Measurements from ENCODE around the gene IFT27. TPM values are rescaled to one million over a fixed set of nuclear protein-coding genes. Genes with fewer than 3 reads are reported as not detected.
A peak's percentile ranks its signal among the peaks of the same experiment; 100 is the strongest.

The IFT27 gene
- total RNA-seq: 10 to 100 TPM; 27.6 to 28.1 TPM
- long read RNA-seq, transcript IFT27-205 (7 exons, 1,095 nt): major isoform, 6 of 8 reads
- long read RNA-seq, partial matches to known transcripts: 0 of 8 reads
- long read RNA-seq, other reads (novel, unspliced or antisense): 2 of 8 reads

- intact Hi-C loops (cut with DNase I): loop anchor here in 1 of 2 donors (10.0 kb wide), 1 partner anchor 231 kb away; no protein-coding TSS in a partner anchor
- ATAC-seq (peak; percentile 97 to 99), DNase-seq (peak; percentile 99)
These were observed at the start of gene IFT27 for GRCh38 chr22:36775964-36776669. TSS of gene IFT27 (minus strand) at chr22:36776119. CDS start at chr22:36775707, 412 bp downstream.

DNA sequence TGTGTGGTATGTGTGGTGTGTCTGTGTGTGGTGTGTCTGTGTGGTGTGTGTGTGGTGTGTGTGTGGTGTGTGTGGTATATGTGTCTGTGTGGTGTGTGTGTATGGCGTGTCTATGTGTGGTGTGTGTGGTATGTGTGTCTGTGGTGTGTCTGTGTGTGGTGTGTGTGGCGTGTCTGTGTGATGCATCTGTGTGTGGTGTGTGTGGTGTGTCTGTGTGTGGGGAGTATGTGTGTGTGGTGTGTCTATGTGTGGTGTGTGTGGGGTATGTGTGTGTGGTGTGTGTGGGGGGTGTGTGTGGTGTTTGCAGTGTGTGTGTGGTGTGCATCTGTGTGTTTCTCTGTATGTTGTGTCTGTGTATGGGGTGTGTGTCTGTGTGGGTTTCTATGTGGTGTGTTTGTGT is 48.7 kb upstream of the IFT27 start:
- DNase-seq (no peak), ATAC-seq (no peak)
- intact Hi-C loops (cut with DNase I): no loop called here

DNA sequence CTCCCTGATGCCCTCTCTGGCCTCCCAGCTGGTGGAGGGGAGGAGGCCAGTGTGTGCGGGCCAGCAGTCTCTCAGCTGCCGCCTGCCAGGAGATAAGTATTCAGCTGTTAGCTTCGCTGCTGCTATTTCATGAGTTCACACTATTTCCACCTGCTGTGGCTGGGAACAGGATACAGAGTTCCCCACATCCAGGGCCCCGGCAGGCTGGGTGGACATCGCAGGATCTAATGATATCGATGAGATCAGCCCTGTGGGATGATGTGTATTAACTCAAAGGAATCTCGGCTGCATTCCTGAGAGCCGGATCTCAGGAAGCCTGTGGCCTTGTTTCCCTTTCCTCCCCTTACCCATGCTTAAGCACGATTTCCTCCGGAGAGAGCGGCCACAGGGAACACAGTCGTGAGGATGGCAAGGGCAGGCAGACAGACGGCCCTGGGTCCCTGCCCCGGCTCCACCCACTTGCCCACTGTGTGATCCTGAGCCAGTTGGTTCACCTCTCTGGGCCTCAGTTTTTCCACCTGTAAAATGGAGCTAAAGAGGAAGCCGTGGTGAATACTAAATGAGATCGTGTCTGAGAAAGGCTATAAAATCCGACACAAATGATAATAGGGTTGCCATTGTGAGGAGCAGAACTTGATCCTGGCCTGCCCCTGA is 47.4 kb upstream of the IFT27 start:
- no peak for DNase-seq
- intact Hi-C loops (cut with DNase I): no loop called here
- ATAC-seq: peak in 1 of 2 donors; percentile 25

DNA sequence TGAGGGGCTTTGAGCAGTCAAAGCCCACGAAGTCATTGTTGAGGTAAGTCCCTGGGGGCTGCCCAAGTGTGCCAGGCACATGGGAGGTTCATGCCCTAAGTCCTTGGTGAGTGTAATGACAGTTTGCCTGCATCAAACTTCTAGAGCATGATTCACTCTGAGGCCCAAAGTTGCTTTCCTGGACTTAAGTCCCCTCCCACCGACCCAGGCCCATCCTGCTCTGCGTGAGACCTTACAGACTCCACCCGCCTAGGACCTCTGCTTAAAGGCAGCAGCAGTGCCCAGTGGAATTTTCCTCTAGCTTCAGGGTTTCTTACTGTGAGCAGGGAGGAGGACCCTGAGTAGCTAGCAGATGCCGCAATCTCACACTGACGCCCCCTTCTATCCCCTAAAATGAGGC is 46.7 kb upstream of the IFT27 start:
- ATAC-seq (no peak), DNase-seq (no peak)
- intact Hi-C loops (cut with DNase I): no loop called here

GRCh38 chr22:36819112-36819511 is 43.2 kb upstream of the IFT27 start:
- DNase-seq (no peak), ATAC-seq (no peak)
- intact Hi-C loops (cut with DNase I): no loop called here

GRCh38 chr22:36818010-36818642 is 42.2 kb upstream of the IFT27 start:
- ATAC-seq: no peak
- no peak for DNase-seq
- intact Hi-C loops (cut with DNase I): no loop called here

GRCh38 chr22:36817525-36817848 is 41.6 kb upstream of the IFT27 start:
- intact Hi-C loops (cut with DNase I): no loop called here
- DNase-seq (no peak), ATAC-seq (no peak)

- ATAC-seq: peak; percentile 87 to 89
- peak; percentile 27 for DNase-seq
These were observed 41.0 kb upstream of the IFT27 start, which contains the start of gene PVALB for GRCh38 chr22:36816636-36817524. TSS of gene PVALB (minus strand) at chr22:36817035. CDS start at chr22:36817005, 30 bp downstream.

DNA sequence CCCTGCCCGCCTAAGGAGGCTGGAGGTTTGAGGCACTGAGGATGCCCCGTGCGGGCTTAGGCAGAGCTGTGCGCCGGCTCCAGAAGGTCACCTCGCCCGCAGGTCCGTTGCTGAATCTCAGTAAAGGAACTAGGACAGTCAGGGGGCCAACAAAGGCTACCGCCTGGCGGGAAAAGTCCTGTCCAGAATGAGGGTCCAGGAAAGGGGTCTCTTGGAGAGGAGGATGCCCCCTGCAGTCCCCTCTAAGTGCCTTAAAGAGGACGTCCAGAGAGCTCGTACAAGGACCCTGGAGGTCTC is 40.4 kb upstream of the IFT27 start:
- ATAC-seq (no peak), DNase-seq (no peak)
- intact Hi-C loops (cut with DNase I): no loop called here

More at GRCh38 chr22:36816636-36817524, 41.0 kb upstream of the IFT27 start, which contains the start of gene PVALB:
- intact Hi-C loops (cut with DNase I): no loop called here

GRCh38 chr22:36815558-36816338 is 39.8 kb upstream of the IFT27 start:
- no peak for ATAC-seq
- intact Hi-C loops (cut with DNase I): no loop called here
- DNase-seq: no peak

- intact Hi-C loops (cut with DNase I): no loop called here
- ATAC-seq (no peak), DNase-seq (no peak)
These were observed 38.9 kb upstream of the IFT27 start for GRCh38 chr22:36814801-36815200.

- intact Hi-C loops (cut with DNase I): no loop called here
- no peak for ATAC-seq
- DNase-seq: no peak
These were observed 35.3 kb upstream of the IFT27 start for GRCh38 chr22:36811094-36811800.

DNA sequence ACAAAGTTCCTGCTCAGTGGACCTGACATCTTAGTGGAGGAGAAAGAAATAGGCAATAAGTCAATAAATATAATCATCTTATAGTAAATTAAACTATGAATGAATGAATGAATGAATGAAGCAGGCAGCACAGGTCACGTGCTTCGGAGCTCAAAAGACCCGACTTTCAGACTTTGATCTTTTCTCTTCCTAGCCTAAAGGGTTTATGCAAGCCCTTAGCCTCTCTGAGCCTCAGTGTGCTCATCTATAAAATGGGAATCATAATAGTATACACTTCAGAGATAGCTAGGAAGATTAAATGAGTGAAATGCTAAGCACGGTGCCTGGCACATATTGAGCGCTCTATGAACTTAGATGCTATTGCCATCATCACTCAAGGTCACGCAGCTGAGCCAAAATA is 33.4 kb upstream of the IFT27 start:
- ATAC-seq (no peak), DNase-seq (no peak)
- intact Hi-C loops (cut with DNase I): no loop called here

DNA sequence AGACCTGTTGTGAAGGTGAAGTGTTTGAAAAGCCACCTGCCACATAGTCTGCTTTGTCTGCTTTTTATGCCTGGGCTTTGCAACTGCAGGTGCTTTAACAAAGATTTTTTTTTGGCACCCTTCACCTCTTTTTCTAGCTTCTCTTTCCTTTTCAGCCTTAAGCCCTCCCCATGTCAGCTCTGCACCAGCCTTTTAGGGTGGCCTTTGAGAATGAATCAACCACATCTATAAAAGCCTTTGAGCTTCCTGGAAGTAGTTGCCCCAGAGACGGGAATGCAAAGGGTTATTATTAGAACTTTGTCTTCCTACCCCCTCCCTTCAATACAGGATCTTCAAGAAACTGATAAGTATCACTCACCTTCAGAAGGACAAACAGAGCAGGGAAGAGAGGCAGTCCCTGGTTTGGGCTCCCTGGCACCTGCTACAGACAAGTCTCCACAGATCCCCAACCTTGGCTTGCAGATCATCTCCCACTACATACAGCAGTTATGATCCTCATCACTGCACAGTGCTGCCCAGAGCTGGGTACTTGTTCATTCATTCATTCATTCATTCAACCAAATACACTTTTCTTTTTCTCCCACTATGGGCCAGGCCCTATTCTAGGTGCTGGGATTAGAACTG is 32.9 kb upstream of the IFT27 start:
- no peak for DNase-seq
- ATAC-seq: no peak
- intact Hi-C loops (cut with DNase I): no loop called here

- DNase-seq (no peak), ATAC-seq (no peak)
- intact Hi-C loops (cut with DNase I): no loop called here
These were observed 31.7 kb upstream of the IFT27 start for GRCh38 chr22:36807627-36808026.

DNA sequence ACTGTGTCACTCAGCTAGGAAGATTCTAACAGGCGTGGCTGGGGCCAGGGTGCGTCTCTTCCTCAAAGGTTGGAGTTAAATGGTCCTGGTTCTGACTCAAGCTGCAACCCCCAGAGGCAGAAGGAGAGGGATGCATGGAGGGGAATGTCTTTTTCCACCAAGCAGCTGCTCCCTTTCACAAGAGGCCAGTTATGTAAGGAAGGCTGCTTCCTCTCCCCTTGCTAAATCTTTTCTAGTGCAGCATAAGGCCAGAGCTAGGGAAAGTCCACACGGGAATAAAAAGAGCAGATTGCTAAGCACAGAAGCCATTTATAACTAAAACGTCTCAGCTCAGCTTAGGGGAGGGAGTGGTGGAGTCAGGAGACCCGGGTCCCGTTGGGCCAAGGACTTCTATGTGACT is 30.9 kb upstream of the IFT27 start:
- DNase-seq: no peak
- peak in 1 of 2 donors; percentile 41 for ATAC-seq
- intact Hi-C loops (cut with DNase I): no loop called here

DNA sequence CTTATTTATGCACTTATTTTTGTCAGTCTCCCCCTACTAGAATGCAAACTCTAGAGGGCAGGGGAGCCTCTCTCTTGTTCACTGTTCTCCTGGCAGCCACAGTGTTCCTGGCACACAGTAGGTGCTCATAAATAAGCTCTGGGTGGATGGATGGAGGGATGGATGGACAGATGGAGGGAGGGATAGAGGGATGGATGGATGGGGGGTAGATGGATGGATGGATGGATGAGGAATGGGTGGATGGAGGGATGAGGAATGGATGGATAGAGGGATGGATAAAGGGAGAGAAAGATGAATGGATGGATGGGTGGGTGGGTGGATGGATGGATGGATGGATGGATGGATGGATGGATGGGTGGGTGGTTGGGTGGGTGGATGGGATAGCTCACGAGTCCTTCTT is 27.4 kb upstream of the IFT27 start:
- DNase-seq: no peak
- intact Hi-C loops (cut with DNase I): no loop called here
- ATAC-seq: no peak

DNA sequence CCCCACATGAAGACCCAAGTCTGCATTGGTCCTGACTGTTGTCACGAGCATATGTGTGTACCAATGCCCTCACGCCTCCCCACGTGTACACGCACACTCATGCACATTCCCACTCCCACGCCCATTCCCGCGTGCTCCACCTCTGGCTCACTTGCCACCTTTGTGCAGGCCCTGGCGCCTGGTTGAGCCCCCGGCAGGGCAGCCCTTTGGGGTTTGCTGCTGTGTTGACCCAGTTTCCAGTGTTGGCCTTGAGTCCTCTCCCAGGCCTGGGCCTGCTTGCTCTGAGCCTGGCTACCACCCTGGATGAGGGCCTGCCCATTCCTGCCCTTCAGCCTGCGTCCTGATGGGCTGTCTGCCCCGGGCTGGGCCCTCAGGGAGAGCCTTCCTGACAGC is 22.8 kb upstream of the IFT27 start:
- intact Hi-C loops (cut with DNase I): no loop called here

More for the DNA sequence above, 22.8 kb upstream of the IFT27 start:
- ATAC-seq (no peak), DNase-seq (no peak)
